ENCODE measurements around the gene TRAF7. TPM values are rescaled to one million over a fixed set of nuclear protein-coding genes. Genes with fewer than 3 reads are reported as not detected.

Gene TRAF7
- total and polyA plus RNA-seq, 2 of the 13 experiments (the other 11 are each of a cell fraction or from before 2014, with no cell fraction given): 47.9 to 65.6 TPM

- TF ChIP-seq NONO (IDR thresholded peaks at IDR 0.05): no peak
- peak; percentile 93 for TF ChIP-seq NONO (CRISPR knock-in tag; conservative IDR thresholded peaks at IDR 0.05)
- TF ChIP-seq ZNF746 (CRISPR knock-in tag; IDR thresholded peaks at IDR 0.05): peak; percentile 99
- peak; percentile 100 for TF ChIP-seq RARA (CRISPR knock-in tag; IDR thresholded peaks at IDR 0.05)
- TF ChIP-seq, protein P1, sequence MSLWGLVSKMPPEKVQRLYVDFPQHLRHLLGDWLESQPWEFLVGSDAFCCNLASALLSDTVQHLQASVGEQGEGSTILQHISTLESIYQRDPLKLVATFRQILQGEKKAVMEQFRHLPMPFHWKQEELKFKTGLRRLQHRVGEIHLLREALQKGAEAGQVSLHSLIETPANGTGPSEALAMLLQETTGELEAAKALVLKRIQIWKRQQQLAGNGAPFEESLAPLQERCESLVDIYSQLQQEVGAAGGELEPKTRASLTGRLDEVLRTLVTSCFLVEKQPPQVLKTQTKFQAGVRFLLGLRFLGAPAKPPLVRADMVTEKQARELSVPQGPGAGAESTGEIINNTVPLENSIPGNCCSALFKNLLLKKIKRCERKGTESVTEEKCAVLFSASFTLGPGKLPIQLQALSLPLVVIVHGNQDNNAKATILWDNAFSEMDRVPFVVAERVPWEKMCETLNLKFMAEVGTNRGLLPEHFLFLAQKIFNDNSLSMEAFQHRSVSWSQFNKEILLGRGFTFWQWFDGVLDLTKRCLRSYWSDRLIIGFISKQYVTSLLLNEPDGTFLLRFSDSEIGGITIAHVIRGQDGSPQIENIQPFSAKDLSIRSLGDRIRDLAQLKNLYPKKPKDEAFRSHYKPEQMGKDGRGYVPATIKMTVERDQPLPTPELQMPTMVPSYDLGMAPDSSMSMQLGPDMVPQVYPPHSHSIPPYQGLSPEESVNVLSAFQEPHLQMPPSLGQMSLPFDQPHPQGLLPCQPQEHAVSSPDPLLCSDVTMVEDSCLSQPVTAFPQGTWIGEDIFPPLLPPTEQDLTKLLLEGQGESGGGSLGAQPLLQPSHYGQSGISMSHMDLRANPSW (CRISPR knock-in tag; IDR thresholded peaks at IDR 0.05; ENCODE audit: borderline replicate concordance): no peak
- TF ChIP-seq, protein P2, sequence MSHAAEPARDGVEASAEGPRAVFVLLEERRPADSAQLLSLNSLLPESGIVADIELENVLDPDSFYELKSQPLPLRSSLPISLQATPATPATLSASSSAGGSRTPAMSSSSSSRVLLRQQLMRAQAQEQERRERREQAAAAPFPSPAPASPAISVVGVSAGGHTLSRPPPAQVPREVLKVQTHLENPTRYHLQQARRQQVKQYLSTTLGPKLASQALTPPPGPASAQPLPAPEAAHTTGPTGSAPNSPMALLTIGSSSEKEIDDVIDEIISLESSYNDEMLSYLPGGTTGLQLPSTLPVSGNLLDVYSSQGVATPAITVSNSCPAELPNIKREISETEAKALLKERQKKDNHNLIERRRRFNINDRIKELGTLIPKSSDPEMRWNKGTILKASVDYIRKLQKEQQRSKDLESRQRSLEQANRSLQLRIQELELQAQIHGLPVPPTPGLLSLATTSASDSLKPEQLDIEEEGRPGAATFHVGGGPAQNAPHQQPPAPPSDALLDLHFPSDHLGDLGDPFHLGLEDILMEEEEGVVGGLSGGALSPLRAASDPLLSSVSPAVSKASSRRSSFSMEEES (CRISPR knock-in tag; IDR thresholded peaks at IDR 0.05): 0 out of 2 replicates have a peak, but pooled peaks have one; percentile 44
- peak; percentile 29; the same call in 1 of the 2 replicates for TF ChIP-seq BHLHE40 (IDR thresholded peaks at IDR 0.05; ENCODE audit: low read length)
- TF ChIP-seq ZNF331 (CRISPR knock-in tag; IDR thresholded peaks at IDR 0.05): peak; percentile 80
- no peak for TF ChIP-seq ZNF549 (CRISPR knock-in tag; IDR thresholded peaks at IDR 0.05)
- no peak for TF ChIP-seq ZNF777 (CRISPR knock-in tag; IDR thresholded peaks at IDR 0.05)
- TF ChIP-seq ZNF143 (CRISPR knock-in tag; IDR thresholded peaks at IDR 0.05): peak; percentile 42; the same call in 1 of the 2 replicates
- TF ChIP-seq SNRNP70 (IDR thresholded peaks at IDR 0.05; ENCODE audit: low read depth, low read length): no peak
- peak; percentile 18 to 42; a peak in 1 of 4 replicates for TF ChIP-seq HMGXB4 (CRISPR knock-in tag; IDR thresholded peaks at IDR 0.05; ENCODE audit: borderline replicate concordance in 1 of 2, low read depth in 1 of 2)
- TF ChIP-seq TAF1 (CRISPR knock-in tag; IDR thresholded peaks at IDR 0.05): peak; percentile 48
- TF ChIP-seq PITX1 (CRISPR knock-in tag; IDR thresholded peaks at IDR 0.05): peak; percentile 78
- peak; percentile 56; the same call in 1 of the 2 replicates for TF ChIP-seq ZNF580 (CRISPR knock-in tag; IDR thresholded peaks at IDR 0.05; ENCODE audit: borderline replicate concordance, low read depth)
- TF ChIP-seq, protein P3, sequence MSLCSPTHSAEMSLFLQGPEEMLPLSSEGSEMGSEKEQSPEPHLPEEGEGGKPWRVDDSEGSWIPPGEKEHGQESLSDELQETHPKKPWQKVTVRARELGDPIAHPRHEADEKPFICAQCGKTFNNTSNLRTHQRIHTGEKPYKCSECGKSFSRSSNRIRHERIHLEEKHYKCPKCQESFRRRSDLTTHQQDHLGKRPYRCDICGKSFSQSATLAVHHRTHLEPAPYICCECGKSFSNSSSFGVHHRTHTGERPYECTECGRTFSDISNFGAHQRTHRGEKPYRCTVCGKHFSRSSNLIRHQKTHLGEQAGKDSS (CRISPR knock-in tag; IDR thresholded peaks at IDR 0.05; ENCODE audit: borderline replicate concordance, low read depth): peak; percentile 37; the same call in 1 of the 2 replicates
- peak; percentile 49 for TF ChIP-seq ZNF629 (CRISPR knock-in tag; conservative IDR thresholded peaks at IDR 0.05)
- peak; percentile 71; the same call in 1 of the 2 replicates for TF ChIP-seq MXD4 (CRISPR knock-in tag; IDR thresholded peaks at IDR 0.05)
- TF ChIP-seq POLR2A (IDR thresholded peaks at IDR 0.05; ENCODE audit: insufficient read depth in 1 of 2, low read depth in 2 of 2, low read length in 2 of 2): peak in 1 of 2 experiments; percentile 60; a peak in 2 of 4 replicates
- peak; percentile 62; the same call in 1 of the 2 replicates for TF ChIP-seq REPIN1 (CRISPR knock-in tag; IDR thresholded peaks at IDR 0.05; ENCODE audit: borderline replicate concordance, low read depth)
- TF ChIP-seq KLF16 (CRISPR knock-in tag; IDR thresholded peaks at IDR 0.05): peak in 1 of 2 experiments; percentile 63; a peak in 1 of 4 replicates
- no peak for TF ChIP-seq DNMT1 (CRISPR knock-in tag; IDR thresholded peaks at IDR 0.05)
Observed at GRCh38 chr16:2157480-2158261, 2.1 kb downstream of the TRAF7 start (continued).
